ENCODE data around the gene NUCB1.

DNA sequence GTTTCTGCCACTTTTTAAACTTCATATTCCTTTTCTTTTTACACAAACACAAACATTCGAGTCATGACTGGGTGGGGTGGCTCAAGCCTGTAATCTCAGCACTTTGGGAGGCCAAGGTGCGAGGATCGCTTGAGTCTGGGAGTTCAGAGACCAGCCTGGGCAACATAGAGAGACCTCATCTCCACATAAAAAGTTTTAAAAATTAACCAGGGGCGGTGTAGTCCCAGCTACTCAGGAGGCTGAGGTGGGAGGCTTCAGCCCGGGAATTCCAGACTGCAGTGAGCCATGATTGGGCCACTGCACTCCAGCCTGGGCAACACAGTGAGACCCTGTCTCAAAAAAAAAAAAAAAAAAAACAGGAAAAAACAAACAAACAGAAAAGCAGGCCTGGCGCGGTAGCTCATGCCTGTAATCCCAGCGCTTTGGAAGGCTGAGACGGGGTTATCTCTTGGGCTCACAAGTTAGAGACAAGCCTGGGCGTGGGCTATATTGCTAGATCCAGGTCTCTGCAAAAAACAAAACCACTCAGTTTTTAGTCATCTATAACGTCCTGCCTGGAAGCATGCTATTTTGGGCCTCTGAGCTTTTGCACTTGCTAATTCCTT is 54.0 kb downstream of the NUCB1 start:
- no peak for TF ChIP-seq POLR2A (IDR thresholded peaks at IDR 0.05; ENCODE audit: low read length)
- no peak for TF ChIP-seq GATA1 (IDR thresholded peaks at IDR 0.05; ENCODE audit: low read depth, low read length)
